8988T (cell line): Measurements from ENCODE around the gene SRSF9.
A peak's percentile ranks its signal among the peaks of the same experiment; 100 is the strongest.
"Not testable (repeated sequence)": the region's sequence is repeated elsewhere in the genome, so short reads cannot be mapped to it uniquely, and the experiment has no call there.

ENCODE experiments used
- DNase-seq: peaks from one replicate; pipeline ENCODE4 v3.0.0; 2011

SRSF9 gene

DNA sequence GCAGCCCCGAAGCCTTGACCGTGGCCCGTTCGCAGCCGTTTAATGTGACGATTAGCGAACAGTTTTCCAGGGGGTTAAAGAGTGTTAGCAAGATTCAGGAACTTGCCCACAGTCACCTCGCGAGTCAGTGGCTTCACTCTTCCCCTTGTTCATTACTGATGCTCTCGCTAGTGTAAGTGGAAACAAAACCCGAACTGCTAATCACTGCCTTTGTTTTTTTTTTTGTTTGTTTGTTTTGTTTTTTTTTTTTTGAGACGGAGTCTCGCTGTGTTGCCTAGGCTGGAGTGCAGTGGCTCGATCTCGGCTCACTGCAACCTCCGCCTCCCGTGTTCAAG, 22.7 kb downstream of the SRSF9 start:
- not testable (repeated sequence) for DNase-seq

DNA sequence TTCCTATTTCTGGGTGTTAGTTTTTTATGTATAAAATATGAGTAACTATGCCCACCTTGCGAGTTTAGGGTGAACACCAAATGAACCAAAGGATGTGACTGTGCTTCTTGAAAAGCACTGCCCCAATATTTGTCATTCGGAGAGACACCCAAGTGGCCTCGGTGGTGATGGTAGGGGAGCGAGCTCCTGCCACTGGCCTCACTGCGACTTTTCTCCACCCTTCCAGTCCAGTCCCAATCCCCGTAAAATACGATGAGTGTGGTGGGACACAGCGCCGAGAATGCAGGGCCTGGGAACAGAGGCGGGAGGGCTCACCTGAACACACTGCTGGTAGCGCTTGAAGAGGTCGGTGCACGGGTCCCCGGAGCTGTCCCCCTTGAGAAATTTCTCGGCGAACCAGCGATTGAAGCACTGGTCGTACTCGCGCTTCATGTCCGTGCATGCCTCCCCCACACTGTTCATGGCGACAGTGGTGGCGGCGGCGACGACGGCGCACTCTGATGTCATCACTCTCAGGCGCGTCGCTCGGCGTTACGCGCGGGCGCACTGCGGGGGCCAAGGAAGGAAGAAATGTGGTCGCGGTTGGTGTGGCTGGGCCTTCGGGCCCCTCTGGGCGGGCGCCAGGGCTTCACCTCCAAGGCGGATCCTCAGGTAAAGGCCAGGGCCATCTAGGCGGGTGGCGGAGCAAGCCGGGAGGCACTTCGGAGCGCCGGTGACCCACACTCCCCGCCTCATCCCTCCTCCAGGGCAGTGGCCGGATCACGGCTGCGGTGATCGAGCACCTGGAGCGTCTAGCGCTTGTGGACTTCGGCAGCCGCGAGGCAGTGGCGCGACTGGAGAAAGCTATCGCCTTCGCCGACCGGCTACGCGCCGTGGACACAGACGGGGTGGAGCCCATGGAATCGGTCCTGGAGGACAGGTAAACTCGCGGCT, 23.4 kb downstream of the SRSF9 start, which contains the start of the genes GATC and TRIAP1:
Gene GATC (plus strand): TSS at position 534 of the 933 bp plus-strand sequence. CDS start 37 bp downstream, at position 571.
Gene TRIAP1 (minus strand): TSS at position 474 of the 933 bp plus-strand sequence. CDS start 12 bp downstream, at position 462.
- peak; percentile 58 for DNase-seq

DNA sequence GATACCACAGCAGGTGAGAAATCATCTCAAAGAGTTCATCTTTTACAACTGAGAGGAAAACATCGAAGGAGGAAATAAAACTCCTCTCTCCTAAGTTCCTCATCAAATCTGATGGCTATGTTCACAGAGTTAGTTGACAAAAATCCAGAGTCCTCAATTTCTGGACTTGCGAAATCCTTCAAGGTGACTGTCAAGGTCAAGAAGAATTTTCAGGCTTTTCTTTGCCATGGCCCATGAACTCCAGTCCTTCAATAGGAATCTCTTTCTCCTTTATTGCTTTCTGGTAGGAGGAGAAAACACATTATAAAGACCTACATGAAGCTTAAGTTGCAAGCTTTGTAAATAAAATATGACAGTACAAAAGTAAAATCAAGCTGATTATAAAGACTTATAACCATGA, 24.9 kb downstream of the SRSF9 start:
- DNase-seq: no peak

GRCh38 chr12:120439646-120440247, 29.8 kb downstream of the SRSF9 start:
- peak; percentile 49 for DNase-seq

DNA sequence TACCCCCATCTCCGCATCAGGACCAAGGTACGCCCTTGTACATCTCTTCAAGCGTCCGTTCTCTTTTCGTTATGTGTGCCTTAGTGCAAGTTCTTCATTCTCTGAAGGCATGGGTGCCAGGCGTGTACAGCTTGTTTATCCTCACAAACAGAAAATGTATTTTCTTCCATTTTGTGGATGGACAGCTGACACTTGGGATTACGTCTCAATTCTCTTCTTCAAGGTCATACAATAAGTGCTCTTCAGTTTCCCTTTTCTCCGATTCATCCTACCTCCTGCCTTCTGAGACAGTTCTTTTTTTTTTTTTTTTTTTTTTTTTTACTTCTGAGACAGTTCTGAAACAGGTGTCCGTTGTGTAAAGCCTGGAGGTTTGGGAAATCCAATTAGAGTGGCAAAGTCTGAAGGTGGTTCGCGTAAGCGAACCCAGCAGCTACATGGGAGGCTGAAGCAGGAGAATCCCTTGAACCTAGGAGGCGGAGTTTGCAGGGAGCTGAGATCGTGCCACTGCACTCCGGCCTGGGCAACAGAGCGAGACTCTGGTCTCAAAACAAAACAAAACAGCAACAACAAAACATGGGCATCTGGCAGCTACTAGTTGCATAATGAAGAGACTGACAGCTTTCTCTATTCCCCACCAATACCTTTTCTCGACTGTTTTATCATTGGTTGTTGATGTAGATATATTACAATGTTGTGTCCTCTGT, 30.9 kb downstream of the SRSF9 start:
- DNase-seq: no peak

DNA sequence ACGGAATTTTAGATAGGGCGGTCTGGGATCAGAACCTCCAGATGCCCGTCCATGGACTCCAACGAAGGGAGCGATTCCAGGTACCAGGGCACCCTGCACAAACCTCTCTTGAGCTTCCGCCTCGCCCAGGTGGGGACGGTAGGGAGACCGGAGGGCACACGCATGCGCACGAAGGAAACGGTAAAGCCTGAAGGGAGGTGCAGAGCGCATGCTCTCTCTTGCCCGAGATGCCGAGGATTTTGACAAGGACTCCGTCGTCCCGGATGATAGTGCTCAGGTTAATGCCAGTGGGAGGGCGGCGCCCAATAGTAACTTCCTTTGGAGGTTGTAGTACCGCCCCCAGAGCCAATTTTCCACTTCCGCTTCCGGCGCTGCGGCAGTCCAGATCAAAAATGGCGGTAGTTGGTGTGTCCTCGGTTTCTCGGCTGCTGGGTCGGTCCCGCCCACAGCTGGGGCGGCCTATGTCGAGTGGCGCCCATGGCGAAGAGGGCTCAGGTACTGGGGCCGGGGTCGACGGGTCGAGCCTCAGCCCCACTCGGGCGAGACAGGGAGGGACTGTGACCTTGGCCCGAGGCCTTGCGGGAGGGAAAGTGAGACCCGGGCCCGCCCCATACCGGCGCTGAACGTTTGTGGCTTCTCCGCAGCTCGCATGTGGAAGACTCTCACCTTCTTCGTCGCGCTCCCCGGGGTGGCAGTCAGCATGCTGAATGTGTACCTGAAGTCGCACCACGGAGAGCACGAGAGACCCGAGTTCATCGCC, 31.6 kb downstream of the SRSF9 start, which contains the start of gene COX6A1:
Gene COX6A1 (plus strand): TSS at position 379 of the 760 bp plus-strand sequence. CDS start 14 bp downstream, at position 393.
- DNase-seq: peak; percentile 84

DNA sequence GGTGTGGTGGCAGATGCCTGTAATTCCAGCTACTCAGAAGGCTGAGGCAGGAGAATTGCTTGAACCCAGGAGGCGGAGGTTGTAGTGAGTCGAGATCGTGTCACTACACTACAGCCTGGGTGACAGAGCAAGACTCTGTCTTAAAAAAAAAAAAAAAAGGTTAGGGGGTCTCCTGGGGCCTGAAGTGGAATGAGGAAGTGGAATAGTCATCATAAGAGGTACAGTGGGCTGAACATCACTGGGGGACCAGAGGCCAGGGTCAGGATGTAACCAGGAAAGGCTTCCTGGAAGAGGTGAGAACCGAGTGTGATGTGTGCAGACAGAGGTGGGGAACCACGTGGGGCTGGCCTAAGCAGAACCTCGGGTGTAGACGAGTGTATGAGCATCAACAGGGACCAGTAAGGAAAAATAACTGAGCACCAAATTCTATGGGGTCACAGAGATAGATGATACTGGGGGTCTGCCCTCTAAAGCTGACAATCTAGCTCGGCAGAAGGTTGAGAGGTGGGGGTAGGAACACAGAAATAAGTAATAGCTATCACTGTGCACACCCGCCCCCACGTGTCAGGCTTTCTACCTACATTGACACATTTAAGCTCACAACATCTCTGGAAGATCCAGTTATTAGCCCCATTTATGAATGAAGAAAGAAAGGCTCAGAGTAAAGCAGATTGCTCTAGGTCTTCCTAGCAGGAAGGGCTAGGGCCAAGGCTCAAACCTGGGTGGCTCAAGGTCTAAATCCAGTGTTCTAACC, 36.6 kb downstream of the SRSF9 start:
- DNase-seq: no peak

DNA sequence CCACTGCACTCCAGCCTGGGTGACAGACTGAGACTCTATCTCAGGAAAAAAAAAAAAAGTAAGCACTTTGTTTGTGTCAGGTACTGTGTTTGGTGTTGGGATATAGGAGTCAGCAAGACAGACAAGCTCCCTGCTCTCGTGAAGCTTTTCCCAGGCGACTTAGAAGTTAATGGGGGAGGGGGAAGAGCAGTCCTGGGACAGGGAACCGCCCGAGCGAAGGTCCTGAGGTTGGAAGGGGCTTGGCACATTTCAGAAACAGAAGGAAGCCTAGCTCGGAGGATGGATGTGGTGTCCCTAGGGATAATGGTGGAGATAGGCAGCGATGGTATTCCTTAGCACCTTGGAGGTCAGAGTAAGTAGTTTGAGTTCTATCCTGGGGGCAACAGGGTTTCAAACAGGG, 40.2 kb downstream of the SRSF9 start:
- no peak for DNase-seq

GRCh38 chr12:120428597-120429229, 40.8 kb downstream of the SRSF9 start:
- no peak for DNase-seq

DNA sequence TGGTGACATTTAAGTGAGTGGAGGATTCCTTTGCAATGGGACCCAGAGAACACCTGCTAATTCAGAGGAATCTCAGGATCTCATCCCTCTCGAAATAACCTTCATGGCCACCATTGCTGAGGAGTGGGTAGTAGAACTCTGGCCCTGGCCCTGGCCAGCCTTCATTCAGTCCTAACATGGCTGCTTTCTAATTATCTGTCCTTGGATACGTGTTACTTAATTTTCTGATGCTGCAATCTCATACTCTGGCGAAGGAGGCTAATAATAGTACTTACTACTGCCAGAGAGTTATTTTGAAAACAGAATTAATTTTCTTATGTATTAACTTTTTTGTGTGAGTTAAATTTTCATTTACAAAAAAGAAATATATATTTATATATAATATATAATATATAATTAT, 43.8 kb downstream of the SRSF9 start:
- no peak for DNase-seq

DNA sequence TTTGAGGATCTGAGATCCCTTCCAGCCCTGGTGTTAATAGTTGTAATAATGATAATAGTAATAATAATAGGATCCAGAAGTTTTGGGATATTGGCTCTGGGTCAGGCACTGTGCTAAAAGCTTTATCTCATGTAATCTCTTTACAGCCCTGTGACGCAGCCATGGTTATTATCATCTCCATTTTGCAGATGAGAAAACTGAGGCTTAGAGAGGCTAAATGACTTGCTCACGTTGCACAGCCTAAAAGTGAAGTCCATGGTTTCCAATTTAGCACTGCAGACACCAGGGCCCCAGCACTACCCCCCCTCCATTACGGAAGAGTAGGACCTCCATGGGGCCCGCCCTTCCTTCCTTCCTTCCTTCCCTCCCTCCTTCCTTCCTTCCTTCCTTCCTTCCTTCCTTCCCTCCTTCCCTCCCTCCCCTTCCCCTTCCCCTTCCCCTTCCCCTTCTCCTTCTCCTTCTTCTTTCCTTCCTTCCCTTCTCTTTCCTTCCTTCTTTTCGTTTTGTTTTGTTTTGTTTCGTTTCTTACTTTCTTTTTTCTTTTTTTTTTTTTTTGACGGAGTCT, 46.6 kb downstream of the SRSF9 start:
- no peak for DNase-seq

DNA sequence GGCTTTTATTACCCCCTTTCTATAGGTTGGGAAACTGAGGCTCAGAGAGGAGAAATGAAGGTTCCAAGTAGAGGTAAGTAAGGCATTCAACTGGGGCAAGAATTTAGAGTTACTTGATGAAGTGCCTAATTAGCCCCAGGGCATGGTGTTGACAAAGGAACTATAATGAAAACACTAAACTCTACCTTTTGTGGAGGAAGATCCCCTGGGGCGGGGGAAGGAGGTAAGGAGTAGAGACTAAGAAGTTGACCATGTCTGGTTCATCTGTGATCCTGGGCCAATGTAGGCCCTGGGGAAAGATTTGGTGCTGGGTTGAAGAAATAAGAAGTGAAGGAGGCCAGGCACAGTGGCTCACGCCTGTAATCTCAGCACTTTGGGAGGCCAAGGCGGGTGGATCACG, 47.8 kb downstream of the SRSF9 start:
- DNase-seq: no peak

GRCh38 chr12:120417917-120418580, 51.5 kb downstream of the SRSF9 start:
- DNase-seq: no peak

DNA sequence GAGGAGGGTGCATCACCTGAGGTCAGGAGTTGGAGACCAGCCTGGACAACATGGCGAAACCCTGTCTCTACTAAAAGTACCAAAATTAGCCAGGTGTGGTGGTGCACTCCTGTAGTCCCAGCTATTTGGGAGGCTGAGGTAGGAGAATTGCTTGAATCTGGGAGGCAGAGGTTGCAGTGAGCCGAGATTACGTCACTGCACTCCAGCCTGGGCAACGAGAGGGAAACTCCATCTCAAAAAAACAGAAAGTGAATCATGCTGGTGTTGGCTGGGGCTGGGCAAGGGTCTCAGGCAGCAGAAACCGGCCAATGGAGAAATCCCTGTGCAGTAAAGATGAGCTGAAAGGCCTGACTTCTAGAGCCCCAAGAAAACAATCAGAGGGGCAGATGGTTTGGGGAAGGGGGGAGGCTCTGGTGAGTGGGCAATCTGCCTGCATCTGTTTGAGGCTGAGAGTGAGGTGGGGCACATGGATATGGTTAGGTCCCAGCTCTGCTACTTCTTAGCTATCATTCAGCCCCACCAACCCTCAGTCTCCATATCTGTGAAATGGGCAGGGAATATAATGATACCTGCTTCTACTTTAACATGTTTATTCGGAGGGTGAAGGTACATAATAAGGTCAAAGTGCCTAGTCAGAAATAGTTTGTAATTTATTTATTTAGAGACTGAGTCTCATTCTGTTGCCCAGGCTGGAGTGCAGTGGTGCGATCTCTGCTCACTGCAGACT, 52.9 kb downstream of the SRSF9 start:
- DNase-seq: no peak

- DNase-seq: no peak
Observed at GRCh38 chr12:120413901-120414695, 55.5 kb downstream of the SRSF9 start.

DNA sequence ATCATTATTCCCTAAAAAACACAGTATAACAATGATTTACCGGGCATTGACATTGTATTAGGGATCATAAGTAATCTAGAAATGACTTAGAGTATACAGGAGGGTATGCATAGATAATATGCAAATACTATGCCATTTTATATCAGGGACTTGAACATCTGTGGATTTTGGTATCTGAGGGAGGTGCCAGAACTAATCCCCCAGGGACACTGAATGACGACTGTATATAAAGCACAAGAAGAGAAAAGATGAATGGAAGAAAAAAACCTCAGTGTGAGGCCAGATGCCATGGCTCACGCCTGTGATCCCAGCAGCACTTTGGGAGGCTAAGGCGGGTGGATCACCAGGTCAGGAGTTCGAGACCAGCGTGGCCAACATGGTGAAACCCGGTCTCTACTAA, 57.1 kb downstream of the SRSF9 start:
- no peak for DNase-seq
